Measurements from ENCODE around the gene DTWD1.

The DTWD1 gene

DNA sequence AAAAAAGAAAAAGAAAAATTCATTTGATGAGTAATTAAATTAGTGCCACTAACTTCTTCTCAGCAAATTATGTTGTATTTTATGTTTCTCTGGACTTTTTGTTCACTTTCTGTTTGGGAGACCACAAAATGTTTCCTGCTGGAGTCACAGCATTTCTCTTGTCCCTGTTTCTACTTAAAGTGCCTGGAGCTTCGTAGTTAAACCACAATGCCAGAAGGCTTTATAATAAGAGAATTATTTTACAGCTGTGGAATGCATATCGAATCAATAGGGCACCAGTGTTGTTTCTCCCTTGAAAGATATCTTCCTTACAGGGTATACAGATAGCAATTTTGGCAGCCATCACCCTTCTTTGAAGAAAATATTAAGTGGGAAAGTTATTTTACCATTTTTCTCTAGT, 3.2 kb downstream of the DTWD1 start:
- TF ChIP-seq, protein P1, sequence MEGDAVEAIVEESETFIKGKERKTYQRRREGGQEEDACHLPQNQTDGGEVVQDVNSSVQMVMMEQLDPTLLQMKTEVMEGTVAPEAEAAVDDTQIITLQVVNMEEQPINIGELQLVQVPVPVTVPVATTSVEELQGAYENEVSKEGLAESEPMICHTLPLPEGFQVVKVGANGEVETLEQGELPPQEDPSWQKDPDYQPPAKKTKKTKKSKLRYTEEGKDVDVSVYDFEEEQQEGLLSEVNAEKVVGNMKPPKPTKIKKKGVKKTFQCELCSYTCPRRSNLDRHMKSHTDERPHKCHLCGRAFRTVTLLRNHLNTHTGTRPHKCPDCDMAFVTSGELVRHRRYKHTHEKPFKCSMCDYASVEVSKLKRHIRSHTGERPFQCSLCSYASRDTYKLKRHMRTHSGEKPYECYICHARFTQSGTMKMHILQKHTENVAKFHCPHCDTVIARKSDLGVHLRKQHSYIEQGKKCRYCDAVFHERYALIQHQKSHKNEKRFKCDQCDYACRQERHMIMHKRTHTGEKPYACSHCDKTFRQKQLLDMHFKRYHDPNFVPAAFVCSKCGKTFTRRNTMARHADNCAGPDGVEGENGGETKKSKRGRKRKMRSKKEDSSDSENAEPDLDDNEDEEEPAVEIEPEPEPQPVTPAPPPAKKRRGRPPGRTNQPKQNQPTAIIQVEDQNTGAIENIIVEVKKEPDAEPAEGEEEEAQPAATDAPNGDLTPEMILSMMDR (IDR thresholded peaks at IDR 0.05; ENCODE audit: low read depth, low read length, missing control alignments), result no peak
- peak; percentile 85 for DNase-seq (ENCODE audit: low read depth)
- H3K4me3 ChIP-seq (ENCODE audit: low read depth, low read length), result peak overlapping the region; percentile 9
- in situ Hi-C loops (cut with HindIII; ENCODE audit: low sequenced_read_pairs), result no loop called here

DNA sequence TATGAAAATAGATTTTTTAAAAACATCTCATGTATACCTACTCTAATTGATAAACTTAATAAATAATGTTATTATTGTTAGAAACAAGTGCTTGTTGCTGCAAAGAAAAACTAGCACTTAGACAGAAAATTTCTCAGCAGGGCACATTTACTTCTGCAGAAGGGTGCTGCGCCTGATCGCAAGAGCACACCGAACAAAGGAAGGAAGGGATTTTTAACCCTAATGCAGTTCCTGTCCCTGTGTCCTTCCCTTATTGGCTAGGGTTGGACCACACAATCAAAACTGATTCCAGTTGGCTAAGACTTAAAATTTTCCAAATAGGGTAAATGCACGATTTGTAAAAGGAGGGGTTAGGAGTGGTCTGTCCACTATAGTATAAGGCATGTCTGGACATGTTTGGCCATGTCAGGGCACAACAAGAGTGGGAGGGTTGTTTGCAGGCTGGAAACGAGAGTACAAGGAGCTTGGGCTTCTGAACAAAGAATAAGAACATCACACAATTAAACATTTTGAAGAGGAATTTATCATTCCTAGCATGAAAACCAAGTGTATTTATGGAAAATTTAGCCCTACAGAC, 4.7 kb downstream of the DTWD1 start:
- no peak overlapping the region for H3K4me3 ChIP-seq (ENCODE audit: low read depth, low read length)
- TF ChIP-seq, protein P1 (IDR thresholded peaks at IDR 0.05; ENCODE audit: low read depth, low read length, missing control alignments), result no peak
- in situ Hi-C loops (cut with HindIII; ENCODE audit: low sequenced_read_pairs), result no loop called here
- DNase-seq (ENCODE audit: low read depth), result no peak

DNA sequence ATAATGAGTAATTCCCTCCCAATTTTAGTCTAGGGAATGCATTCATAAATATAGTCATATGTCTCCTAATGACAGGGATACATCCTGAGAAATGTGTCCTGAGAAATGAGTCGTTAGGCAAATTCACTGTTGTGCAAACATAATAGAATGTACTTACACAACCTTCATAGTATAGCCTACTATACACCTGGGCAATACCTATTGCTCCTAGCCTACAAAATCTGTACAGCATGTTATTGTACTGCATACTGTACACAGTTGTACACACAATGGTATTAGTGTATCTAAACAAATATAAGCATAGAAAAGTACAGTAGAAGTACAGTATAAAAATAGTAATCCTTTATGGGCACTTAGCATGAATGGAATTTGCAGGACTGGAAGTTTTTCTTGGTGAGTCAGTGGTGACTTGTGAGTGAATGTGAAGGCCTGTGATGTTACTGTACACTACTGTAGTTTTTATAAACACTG, 6.6 kb downstream of the DTWD1 start:
- in situ Hi-C loops (cut with HindIII; ENCODE audit: low sequenced_read_pairs), result no loop called here
- H3K4me3 ChIP-seq (ENCODE audit: low read depth, low read length), result no peak overlapping the region
- DNase-seq (ENCODE audit: low read depth), result peak; percentile 50
- TF ChIP-seq, protein P1 (IDR thresholded peaks at IDR 0.05; ENCODE audit: low read depth, low read length, missing control alignments), result no peak

DNA sequence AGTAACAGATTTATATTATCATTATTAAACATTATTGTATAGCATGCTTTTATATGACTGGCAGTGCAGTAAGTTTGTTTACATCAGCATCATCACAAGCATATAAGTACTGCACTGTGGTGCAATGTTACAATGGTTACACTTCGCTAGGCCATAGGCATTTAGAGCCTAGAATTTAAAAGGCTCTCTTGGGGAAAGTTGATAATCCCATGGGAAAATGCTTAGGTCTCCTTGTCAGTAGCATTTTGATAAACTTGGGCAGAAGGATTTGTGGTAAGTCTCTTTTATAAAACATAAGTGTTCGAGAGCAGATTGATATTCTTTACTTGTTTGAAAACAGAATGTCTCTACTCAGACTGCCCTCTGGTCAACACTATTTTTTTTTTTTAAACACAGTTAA, 7.5 kb downstream of the DTWD1 start:
- no peak for DNase-seq (ENCODE audit: low read depth)
- TF ChIP-seq, protein P1 (IDR thresholded peaks at IDR 0.05; ENCODE audit: low read depth, low read length, missing control alignments), result no peak
- in situ Hi-C loops (cut with HindIII; ENCODE audit: low sequenced_read_pairs), result no loop called here
- H3K4me3 ChIP-seq (ENCODE audit: low read depth, low read length), result no peak overlapping the region

DNA sequence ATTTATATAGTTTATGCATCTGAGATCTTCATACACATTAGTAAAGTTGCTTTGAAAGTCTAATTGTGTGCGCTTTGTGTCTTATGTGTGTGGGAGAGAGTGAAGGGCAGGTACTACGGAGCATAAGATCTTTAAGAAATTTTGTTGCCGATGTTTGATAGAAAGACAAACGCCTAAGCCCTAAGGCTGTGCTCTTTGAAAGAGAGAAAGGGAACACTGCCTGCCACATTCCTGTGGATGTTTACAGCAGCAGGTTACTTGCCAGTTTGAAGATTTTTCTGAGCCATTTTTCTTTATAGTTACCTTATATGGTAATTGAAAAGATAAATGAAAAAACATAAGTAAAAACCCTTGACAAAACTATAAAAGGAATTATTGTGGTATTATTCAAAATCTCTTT, 17.0 kb downstream of the DTWD1 start:
- H3K4me3 ChIP-seq (ENCODE audit: low read depth, low read length), result no peak overlapping the region
- in situ Hi-C loops (cut with HindIII; ENCODE audit: low sequenced_read_pairs), result no loop called here
- TF ChIP-seq, protein P1 (IDR thresholded peaks at IDR 0.05; ENCODE audit: low read depth, low read length, missing control alignments), result no peak
- no peak for DNase-seq (ENCODE audit: low read depth)

DNA sequence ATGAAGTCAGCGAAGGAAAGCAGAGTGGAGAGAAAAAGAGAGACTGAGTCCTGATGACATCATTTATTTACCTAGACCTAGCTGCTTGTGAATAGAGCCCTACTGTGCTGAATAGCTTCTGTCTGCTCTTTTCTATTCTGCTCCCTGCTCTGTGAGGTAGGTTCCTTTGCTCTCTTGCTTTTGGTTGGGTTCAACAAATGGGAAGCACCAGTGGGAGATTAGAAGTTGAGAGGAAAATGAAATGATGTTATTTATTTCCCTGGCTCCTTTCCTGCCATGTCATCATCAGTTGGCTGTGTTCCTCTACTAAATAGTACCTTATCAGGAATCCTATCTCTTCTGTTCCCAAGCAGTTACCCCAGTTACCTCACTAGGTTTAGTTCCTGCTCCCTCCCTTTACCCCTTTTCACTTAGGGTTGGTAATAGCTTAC, 23.5 kb downstream of the DTWD1 start:
- no peak overlapping the region for H3K4me3 ChIP-seq (ENCODE audit: low read depth, low read length)
- DNase-seq (ENCODE audit: low read depth), result no peak
- in situ Hi-C loops (cut with HindIII; ENCODE audit: low sequenced_read_pairs), result no loop called here
- TF ChIP-seq, protein P1 (IDR thresholded peaks at IDR 0.05; ENCODE audit: low read depth, low read length, missing control alignments), result no peak
